NOMO-1 (cell line): Measurements from ENCODE around the gene DGUOK.
"Not testable (repeated sequence)": the region's sequence is repeated elsewhere in the genome, so short reads cannot be mapped to it uniquely, and the experiment has no call there.

Experiments used
- DNase-seq, 2 experiments: peaks; one replicate each; lab custom pipeline; 2025; ENCODE audit not compliant: unreplicated experiment in 2 of 2; lab: John Stamatoyannopoulos, UW

The DGUOK gene

DNA sequence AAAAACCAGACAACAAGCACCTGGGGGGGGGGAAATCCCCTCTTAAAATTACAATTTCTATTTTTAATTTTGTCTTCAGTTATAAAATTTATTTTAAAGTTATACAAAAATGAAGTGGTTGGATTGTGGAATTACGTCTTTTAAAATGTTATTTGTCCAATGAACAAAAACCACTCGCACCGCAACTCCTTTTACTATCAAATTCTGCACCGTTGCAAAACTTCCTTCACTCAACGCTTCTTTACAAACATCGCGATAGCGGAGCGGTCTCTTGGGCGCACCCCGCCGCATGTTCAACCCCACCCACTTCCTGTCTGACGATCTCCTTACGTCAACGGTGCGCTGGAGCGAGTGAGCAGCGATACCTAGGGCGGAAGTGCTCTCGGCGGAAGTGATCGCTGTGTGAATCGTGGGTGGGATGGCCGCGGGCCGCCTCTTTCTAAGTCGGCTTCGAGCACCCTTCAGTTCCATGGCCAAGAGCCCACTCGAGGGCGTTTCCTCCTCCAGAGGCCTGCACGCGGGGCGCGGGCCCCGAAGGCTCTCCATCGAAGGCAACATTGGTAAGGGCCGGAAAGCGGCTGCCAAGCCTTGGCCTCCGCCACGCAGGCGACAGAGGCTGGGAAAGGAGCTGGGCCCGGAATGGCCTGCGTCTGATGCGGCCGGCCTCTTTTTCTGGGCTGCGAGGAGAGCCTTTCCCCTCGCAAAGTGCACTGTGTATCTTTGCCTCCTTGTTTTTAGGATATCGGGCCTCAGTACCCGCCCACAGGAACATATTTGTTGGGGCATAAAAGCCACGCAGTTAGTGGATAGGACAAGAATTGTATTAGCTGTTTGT is at the start of gene DGUOK:
Gene DGUOK, plus strand, starts transcription at position 388 of the 835 bp plus-strand sequence. Its CDS starts 31 bp downstream, at position 419.
- peak; percentile 97 to 98 for DNase-seq

DNA sequence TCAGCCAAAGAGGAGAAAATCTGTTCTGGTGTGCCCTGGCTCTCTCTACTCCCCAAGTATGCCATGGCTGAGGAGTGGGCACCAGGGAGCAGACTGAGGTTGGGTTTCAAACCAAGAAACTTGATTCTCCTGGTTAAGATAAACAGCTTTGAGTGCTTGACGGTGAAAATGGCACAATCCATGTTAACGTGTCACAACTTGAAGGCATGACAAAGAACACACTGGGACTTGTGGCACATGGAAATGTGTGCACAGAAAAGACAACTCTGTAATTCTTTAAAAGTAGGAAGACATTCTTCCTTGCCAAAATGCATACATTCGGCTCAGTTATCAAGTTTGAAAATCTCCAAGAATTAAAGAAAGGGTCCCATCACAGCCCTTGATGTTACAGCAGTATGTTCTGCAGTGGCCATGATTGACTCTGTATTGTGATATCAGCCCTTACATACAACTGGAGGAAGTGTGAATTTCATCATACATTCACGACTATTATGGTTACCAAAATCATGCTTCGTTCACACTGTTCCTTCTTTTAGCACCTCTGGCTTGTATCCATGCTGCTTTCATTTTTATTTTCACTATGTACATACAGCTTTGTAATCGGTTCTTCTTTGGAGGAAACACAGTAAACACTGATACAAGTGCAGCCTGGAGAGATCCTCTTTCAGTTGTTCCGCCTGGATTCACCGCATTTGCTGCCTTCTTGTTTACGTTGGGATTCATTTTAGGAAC is 49.4 kb upstream of the DGUOK start:
- peak; percentile 43 to 96 for DNase-seq

DNA sequence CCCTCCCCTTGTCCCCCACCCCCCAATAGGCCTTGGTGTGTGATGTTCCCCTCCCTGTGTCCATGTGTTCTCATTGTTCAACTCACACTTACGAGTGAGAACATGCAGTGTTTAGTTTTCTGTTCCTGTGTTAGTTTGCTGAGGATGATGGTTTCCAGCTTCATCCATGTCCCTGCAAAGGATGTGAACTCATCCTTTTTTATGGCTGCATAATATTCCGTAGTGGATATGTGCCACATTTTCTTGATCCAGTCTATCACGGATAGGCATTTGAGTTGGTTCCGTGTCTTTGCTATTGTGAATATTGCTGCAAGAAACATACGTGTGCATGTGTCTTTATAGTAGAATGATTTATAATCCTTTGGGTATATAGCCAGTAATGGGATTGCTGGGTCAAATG is 48.7 kb upstream of the DGUOK start:
- DNase-seq = not testable (repeated sequence)

DNA sequence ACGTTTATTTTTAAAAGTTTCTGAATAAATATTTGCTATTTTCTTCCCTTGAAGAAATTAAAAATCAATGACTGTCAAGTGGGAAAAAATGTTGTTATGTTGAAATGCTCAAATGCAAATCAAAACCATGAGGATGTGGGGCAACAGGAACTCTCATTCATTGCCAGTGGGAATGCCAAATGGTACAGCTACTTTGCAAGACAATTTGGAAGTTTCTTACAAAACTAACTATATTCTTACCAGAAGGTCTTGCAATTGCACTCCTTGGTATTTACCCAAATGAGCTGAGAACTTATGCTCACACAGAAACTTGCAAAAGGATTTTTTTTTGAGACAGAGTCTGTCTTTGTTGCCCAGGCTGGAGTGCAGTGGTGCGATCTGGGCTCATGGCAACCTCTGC is 41.3 kb upstream of the DGUOK start:
- no peak for DNase-seq

DNA sequence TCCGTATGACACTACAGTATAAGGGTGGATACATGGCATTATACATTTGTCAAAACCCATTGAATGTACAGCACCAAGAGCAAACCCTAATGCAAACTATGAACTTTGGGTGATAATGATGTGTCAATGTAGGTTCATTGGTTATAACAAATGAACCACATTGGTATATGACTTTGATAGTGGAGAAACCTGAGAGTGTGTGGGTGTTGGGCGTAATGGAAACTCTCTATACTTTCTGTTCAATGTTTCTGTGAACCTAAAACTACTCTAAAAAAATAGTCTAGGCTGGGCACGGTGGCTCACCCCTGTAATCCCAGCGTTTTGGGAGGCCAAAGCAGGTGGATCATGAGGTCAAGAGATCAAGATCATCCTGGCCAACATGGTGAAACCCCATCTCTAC is 40.3 kb upstream of the DGUOK start:
- no peak for DNase-seq

DNA sequence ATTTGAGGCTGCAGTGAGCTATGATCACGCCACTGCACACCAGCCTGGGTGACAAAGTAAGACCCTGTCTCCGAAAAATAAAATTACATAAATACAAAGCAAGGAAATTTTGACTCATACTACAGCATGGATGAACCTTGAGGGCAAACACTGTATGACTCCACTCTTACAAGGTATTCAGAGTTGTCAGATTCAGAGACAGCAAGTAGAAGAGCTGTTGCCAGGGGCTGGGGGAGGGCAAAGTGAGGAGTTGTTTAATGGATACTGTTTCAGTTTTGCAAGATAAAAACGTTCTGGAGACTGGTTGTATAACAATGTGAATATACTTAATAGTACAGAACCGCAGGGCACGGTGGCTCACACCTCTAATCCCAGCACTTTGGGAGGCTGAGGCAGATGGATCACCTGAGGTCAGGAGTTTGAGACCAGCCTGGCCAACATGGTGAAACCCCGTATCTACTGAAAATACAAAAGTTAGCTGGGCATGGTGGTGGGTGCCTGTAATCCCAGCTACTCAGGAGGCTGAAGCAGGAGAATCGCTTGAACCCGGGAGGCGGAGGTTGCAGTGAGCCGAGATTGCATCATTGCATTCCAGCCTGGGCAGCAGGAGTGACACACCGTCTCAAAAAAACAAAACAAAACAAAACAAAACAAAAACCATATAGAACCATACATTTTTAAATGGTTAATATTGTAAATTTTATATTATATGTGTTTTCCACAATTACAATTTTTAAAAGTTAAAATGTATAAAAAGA is 38.9 kb upstream of the DGUOK start:
- DNase-seq = not testable (repeated sequence)

DNA sequence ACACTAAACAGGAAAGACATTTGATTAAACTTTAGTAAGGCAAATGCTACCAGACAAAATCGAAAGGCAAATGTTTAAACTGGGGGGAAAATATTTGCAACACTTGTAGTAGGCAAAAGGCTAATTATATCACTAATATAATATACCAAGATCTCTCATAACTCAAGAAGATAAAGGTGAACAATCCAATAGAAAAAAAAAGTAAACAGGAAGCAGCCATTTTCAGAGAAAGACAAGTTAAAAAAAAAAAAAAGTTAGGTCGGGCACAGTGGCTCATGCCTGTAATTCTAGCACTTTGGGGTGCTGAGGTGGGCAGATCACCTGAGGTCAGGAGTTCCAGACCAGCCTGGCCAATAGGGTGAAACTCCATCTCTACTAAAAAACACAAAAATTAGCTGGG is 38.3 kb upstream of the DGUOK start:
- no peak for DNase-seq

DNA sequence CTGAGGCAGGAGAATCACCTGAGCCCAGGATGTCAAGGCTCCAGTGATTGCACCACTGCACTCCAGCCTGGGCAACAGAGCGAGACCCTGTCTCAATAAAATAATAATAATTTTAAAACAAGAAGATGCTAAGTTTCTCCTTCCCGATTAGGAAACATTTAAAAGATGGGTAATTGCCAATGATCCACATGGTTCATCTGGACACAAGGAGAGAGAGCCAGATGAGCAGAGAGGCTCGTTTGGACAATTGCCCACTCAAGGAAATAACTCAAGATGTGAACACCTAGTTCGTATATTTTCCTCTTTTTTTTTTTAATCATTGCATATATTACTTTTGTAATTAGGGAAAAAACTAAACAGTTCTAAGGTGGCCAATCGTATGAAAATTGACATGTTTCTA is 37.5 kb upstream of the DGUOK start:
- no peak for DNase-seq

DNA sequence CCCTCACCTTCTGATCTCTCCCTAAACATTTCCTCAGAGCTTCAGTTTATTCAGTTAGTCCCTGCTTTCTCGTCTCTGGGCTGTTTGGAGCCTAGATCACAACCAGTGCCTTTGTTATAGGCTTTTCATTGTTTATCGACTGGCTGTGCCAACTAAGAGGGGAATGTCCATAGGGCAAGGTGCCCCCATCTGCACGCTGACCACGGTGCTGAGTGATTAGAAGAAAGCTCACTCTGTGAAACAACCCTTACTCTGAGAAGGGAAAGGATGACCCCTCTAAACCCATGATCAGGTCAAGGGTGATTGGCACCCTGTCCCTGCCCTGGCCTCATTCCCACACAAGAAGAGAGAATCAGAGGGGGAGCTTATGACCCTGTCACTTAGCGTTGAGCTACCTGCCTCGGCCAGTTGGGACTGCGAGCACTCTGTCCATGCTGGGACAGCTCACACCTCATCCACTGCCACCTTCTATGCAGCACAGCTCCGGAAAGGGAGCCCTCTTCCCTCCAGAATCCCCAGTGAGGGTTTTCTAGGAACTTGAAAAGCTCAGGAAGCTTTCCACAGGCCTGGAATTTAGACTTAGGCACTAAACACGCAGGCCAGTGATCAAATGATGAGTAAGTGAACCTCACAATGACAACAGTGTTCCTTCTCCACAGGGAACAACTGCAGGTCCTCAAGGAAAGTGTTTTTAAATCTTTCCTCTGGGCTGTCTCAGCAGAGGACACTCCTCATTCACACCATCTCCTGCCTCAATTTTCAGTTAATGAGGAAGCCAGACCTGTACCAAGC is 36.2 kb upstream of the DGUOK start:
- DNase-seq = no peak

DNA sequence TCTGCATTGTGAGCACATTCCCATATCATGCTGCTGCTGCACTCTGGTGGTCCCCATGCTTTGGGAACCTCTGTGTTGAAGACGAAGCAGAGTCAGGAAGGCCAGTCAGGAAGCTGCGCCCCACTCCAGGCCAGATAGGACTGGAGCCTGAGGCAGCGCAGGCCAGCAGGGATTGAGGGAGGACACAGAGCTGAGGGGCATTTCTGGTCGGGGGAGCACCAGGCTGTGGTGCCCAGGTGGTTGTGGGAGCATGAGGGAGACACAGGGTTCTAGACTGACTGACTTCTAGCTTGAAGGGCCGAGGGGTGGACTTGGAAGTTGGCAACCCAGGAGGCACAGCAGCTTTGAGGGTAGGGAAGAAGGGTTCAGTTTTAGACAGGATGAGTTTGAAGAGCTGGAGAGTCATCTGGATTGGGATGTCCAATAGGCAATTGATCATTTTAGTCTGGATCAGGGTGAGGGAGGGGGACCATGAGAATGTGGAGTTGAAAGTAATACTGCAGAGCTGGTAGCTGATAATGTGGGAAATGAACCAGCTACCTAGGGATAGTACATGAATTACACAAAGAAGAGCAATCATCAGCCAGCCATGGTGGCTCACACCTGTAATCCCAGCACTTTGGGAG is 35.3 kb upstream of the DGUOK start:
- no peak for DNase-seq

DNA sequence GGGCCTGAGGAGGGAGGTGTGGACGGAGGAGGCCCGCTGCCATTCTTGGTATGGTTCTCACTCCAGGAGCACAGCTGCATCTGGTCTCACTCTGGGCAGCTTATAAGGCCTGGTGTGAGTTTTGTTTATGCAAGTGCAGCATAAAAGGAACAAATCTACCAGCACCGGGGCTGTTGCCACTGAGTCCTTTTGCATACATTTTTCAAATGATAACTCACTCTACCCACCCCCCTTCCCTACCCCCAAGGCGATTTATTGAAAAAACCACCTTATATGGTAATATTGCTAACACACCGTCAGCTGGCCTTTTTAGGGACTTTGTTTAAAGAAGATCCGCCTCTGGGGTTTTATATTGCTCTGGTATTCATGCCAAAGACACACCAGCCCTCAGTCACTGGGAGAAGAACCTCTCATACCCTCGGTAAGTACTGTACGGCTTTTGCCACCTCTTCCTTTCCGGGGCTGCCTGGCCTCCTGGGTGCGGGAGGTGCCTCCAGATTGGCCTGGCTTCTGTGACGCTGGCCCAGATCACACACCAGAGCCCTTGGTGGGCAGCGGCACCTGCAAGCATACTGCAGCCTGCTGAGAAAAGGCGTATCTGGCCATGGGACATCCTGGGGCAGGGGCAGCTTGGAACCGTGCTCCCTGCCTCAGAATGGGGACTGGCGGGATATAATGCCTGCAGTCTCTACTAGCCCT is 33.9 kb upstream of the DGUOK start, which contains the start of gene ACTG2:
Gene ACTG2, plus strand, starts transcription at position 378 of the 699 bp plus-strand sequence. CDS start 8,304 bp downstream, outside the sequence.
- no peak for DNase-seq

DNA sequence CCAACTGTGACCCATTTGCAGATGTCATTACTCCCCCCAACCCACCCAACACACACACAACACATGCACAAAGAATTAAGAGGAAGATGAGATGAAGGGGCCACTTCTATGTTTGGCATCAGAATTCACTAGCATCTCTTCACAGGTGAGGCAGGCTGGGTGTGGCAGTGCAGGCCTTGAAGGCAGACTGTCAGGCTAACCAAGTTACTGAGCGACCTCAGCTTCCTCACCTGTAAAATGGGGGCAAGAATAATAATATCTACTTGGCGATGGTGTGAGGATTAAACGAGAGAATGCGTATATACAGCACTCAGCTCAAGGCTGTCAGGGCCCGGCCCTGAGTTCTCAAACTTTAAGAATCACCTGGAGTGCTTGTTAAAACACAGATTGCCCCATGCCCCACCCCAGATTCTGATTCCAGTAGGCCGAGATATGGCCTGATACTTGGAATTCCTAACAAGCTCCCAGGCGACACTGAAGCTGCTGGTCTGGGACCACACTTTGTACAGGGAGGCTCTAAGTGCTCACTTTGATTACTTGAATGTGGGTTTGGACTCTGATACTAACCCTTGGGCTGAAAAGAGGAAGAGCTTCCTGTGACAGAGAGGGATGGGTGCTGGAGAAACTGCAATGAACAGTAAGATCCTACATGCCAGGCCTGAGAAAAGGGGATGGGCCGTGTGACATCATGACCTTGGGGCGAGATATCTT is 32.8 kb upstream of the DGUOK start:
- DNase-seq = no peak

DNA sequence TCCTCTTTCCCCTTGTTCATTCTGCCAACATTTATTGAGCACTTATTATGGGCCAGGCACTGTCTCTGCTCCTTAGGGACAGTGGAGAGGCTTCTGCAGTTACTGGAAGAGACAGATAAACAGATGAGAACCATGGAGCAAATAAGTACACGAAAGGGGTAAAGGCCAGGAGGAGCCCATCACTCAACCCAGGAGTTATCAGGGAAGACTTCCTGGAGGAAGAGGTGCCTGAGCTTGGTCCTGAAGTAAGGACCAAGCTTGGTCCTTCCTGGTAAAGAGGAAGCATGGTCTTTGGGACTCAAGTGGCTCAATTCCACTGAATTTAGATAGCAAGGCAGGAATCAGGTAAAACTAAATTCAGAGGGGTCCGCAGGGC is 32.2 kb upstream of the DGUOK start:
- no peak for DNase-seq

DNA sequence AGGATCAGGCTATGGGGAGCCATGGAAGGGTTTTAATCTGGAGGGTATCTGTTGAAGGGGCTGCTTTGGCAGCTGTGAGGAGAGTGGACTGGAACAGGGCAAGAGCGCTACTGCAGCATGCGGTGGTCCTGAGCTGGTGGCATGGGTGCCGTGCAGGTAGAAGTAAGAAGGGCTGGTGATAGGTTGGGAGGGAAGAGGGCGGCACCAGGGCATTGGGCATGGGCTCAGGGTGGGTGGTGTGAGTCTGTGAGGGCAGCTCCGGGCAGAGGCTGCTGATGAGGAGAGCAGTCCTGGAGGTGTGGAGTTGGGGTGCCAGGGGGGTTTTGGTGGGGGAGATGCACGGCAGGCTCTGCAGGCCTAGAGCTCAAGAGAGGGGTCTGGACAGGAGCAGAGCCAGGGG is 31.8 kb upstream of the DGUOK start:
- no peak for DNase-seq

DNA sequence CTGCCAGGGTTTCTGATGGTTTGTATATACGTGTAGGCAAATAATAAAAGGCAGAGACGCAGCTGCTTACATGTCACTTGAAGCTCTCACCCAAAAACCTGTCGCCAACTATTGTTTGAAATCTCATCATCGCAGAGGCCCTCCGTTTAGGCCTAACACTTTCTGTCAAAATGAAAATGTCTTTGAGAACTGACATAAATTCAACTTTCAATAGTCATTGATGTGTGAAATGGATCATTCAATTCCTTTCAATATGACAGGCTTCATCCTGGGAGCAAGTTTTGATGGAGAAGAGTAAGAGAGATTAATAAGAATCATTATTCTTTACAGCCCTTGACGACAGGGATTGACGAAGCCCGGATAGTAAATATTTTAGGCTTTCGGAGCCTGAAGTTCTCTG is 31.2 kb upstream of the DGUOK start:
- no peak for DNase-seq

DNA sequence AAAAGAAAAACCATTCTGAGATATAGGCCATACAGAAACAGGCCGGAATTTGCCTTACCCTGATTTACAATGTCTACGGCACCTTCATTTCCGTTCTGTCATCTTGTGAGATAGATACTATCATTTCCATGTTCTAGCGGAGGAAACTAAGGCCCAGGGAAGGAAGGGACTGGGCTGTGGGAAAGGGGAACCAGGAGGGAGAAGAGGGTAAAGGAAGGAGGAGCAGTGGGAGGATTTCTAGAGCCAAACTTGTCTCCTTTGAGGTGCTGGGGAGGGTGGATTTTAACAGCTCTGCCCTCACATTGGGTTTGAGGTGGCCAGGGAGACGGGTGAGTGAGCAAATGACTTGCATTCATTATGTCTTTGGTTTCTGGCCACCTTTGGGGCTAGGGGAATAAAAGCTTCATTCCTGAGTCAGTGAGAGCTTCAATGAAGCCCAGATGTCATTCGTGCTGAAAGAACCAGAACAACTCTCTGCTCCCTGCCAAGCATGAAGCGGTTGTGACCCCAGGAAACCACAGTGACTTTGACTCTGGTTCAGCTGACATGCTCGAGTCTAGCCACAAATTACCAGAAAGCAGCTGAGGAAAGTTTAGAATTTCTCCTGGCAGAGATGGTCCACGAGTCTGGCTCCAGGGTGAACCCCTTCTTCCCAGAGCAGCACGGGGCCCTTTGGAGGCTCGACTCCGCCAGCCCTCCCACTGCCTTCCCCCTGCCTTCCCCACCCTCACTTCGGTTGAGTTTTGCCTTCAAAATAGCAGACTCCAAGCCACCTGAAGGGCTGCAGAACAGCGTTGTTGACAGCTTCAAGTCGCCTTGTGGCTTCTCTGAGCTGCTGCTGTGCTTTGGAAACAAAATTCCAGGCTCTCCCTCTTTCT is 30.1 kb upstream of the DGUOK start:
- no peak for DNase-seq

DNA sequence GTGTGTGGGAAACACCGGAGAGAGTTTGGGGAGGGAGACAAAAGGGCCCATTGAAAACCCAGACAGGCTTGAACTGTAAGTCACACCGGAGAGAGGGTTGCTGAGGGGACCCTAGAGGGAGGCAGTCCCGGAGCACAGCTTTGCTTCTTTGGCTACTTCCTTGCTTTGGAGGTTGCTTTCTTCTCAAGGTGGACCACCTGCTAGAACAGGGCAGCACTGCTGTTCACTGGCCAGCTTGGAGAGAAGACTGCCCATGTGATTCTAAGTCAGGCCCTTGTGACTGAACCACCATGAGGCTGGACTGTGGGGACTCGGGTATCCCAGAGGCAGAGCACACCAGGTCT is 29.5 kb upstream of the DGUOK start:
- no peak for DNase-seq

DNA sequence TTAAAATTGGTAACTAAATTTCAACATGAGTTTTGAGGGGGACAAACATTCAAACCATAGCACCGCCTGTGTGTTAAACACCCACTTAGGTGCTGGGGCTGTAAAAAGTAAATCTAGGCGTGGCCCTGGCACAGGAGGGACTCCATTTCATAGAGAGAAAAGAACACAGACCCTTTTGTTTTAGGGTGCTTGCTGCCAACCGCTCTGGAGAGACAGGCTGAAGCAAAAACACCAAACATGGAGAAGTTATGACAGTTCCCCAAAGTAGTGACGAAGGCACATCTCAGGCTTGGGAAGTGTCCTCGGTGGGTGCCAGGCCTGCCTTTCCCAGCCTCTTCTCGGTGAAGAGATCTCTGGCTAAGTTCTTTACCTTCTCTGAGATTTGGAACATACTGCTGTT is 28.7 kb upstream of the DGUOK start:
- no peak for DNase-seq
